GM23338 (cell line): ENCODE measurements around the gene CFAP92. TPM values are rescaled to one million over a fixed set of nuclear protein-coding genes. Genes with fewer than 3 reads are reported as not detected.
A peak's percentile ranks its signal among the peaks of the same experiment; 100 is the strongest.

Experiments used
- ATAC-seq: fragments of 200-7000 bp; cut with Tn5 transposase; 3 replicates; pipeline ENCODE4 v1.9.1; 2020
- DNase-seq: peaks from one replicate; pipeline ENCODE4 v3.0.0-alpha.2; 2015; ENCODE audit warnings: low spot score
- H2AFZ ChIP-seq: fragments of 200-600 bp; sonication (generic); 2 replicates; pipeline ENCODE4 v1.8.0; 2016; ENCODE audit warnings: antibody characterized with exemption, mild to moderate bottlenecking, moderate library complexity
- H3F3A ChIP-seq: fragments of 200-600 bp; sonication (generic); replicated peaks from 2 replicates; pipeline ENCODE4 v1.8.0; 2017; ENCODE audit warnings: antibody characterized with exemption, mixed run types, low read depth
- H3K27ac ChIP-seq: fragments of 200-600 bp; sonication (generic); 2 replicates; pipeline ENCODE4 v1.6.1; 2016; ENCODE audit warnings: low read depth
- H3K27me3 ChIP-seq: fragments of 200-600 bp; sonication (generic); 2 replicates; pipeline ENCODE4 v1.8.0; 2016; ENCODE audit warnings: mild to moderate bottlenecking, mixed run types, moderate library complexity; ENCODE audit not compliant: insufficient read depth
- H3K36me3 ChIP-seq: fragments of 200-600 bp; sonication (generic); 2 replicates; pipeline ENCODE4 v1.8.0; 2016; ENCODE audit warnings: mild to moderate bottlenecking; ENCODE audit not compliant: insufficient read depth
- H3K4me1 ChIP-seq: fragments of 200-600 bp; sonication (generic); 2 replicates; pipeline ENCODE4 v1.8.0; 2016; ENCODE audit warnings: mild to moderate bottlenecking, moderate library complexity; ENCODE audit not compliant: insufficient read depth
- H3K4me2 ChIP-seq: fragments of 200-600 bp; sonication (generic); 2 replicates; pipeline ENCODE4 v1.7.1; 2017; ENCODE audit warnings: mixed run types
- H3K4me3 ChIP-seq: fragments of 200-600 bp; sonication (generic); 2 replicates; pipeline ENCODE4 v1.6.1; 2016; ENCODE audit warnings: mixed run types
- H3K79me2 ChIP-seq: fragments of 200-600 bp; sonication (generic); replicated peaks from 2 replicates; pipeline ENCODE4 v1.8.0; 2017; ENCODE audit warnings: mild to moderate bottlenecking; ENCODE audit not compliant: insufficient read depth
- H3K9me2 ChIP-seq: fragments of 200-600 bp; sonication (generic); 2 replicates; pipeline ENCODE4 v1.8.0; 2017; ENCODE audit not compliant: insufficient read depth
- H4K20me1 ChIP-seq: fragments of 200-600 bp; sonication (generic); replicated peaks from 2 replicates; pipeline ENCODE4 v1.8.0; 2017; ENCODE audit warnings: mild to moderate bottlenecking; ENCODE audit not compliant: insufficient read depth
- H3K27ac Mint-ChIP-seq: 2 replicates; pipeline ENCODE4 v1.8.0; 2020; ENCODE audit warnings: inconsistent platforms, mild to moderate bottlenecking, moderate library complexity, mixed read lengths
- H3K27me3 Mint-ChIP-seq: 3 replicates; pipeline ENCODE4 v1.8.0; 2022; ENCODE audit warnings: low read depth, mild to moderate bottlenecking, moderate library complexity, mixed read lengths, inconsistent platforms; ENCODE audit not compliant: insufficient read depth, poor library complexity
- H3K36me3 Mint-ChIP-seq: 3 replicates; pipeline ENCODE4 v1.8.0; 2021; ENCODE audit warnings: low read depth, mild to moderate bottlenecking, inconsistent platforms, moderate library complexity, mixed read lengths
- H3K4me1 Mint-ChIP-seq: 3 replicates; pipeline ENCODE4 v1.8.0; 2020; ENCODE audit warnings: mild to moderate bottlenecking, inconsistent platforms, mixed read lengths
- H3K4me3 Mint-ChIP-seq: 3 replicates; pipeline ENCODE4 v1.8.0; 2021; ENCODE audit warnings: moderate library complexity, mild to moderate bottlenecking, inconsistent platforms, mixed read lengths
- H3K9me3 Mint-ChIP-seq: 3 replicates; pipeline ENCODE4 v1.8.0; 2020; ENCODE audit warnings: moderate library complexity, mild to moderate bottlenecking, inconsistent platforms, mixed read lengths
- JUNB ChIP-seq: IDR thresholded peaks from one replicate; pipeline ENCODE4 v1.6.1; 2016; ENCODE audit warnings: antibody characterized with exemption; ENCODE audit not compliant: unreplicated experiment
- NANOG ChIP-seq: IDR thresholded peaks from 2 replicates; pipeline ENCODE4 v1.6.1; 2016; ENCODE audit warnings: antibody characterized with exemption, borderline replicate concordance
- STAT1 ChIP-seq: IDR thresholded peaks from one replicate; pipeline ENCODE4 v1.6.1; 2016; ENCODE audit warnings: antibody characterized with exemption; ENCODE audit not compliant: unreplicated experiment
- ZNF331 ChIP-seq: fragments of 250-450 bp; sonication (Bioruptor Pico); IDR thresholded peaks from 2 replicates; pipeline ENCODE4 v1.5.0; 2020; ENCODE audit warnings: low read depth, mild to moderate bottlenecking, moderate library complexity
- ZNF462 ChIP-seq: fragments of 250-450 bp; sonication (Bioruptor Pico); IDR thresholded peaks from 2 replicates; pipeline ENCODE4 v1.5.0; 2020; ENCODE audit warnings: mild to moderate bottlenecking, moderate library complexity
- polyA plus RNA-seq: library from polyadenylated mRNA; unstranded; fragments of >200 nt; fragmentation: Nextera tagmentation; extraction: Ambion mirVana; gene quantifications from 2 replicates; pipeline ENCODE4 v1.2.1, GENCODE V29; 2016
- total RNA-seq: library from RNA; depleted of rRNA; stranded (reverse); fragments of >200 nt; shearing (Covaris generic); gene quantifications from 2 replicates; pipeline ENCODE4 v1.2.3, GENCODE V29; 2014
- TF ChIP-seq, protein P1 (sequence below), 2 experiments: fragments of 200-600 bp in 1 of 2; sonication (generic) in 1 of 2; conservative IDR thresholded peaks; 2 replicates each; pipeline versions ENCODE4 v1.5.1 to v1.6.1; 2016 to 2017; ENCODE audit warnings: antibody characterized with exemption in 2 of 2, low read depth in 2 of 2, mild to moderate bottlenecking in 2 of 2, moderate library complexity in 1 of 2

The CFAP92 gene
- total and polyA plus RNA-seq, 2 experiments from 2014 or later: 1.6 to 2.3 TPM

- DNase-seq: no peak
- H3K4me3 ChIP-seq: no peak overlapping the region
- Mint-ChIP-seq H3K9me3 (peaks cover 37% of the 10 kb centered on the region), H3K36me3 (peaks cover 10% of the 10 kb centered on the region), H3K4me3 (no peak overlapping the region), H3K27me3 (peaks cover 12% of the 10 kb centered on the region), H3K27ac (no peak overlapping the region), H3K4me1 (no peaks in the 10 kb centered on the region)
- TF ChIP-seq JUNB (no peak), NANOG (no peak), ZNF462 (no peak), ZNF331 (CRISPR knock-in tag) (no peak)
- H3F3A ChIP-seq: no peaks in the 10 kb centered on the region
- no peaks in the 10 kb centered on the region for H3K36me3 ChIP-seq
- no peaks in the 10 kb centered on the region for H4K20me1 ChIP-seq
- H3K4me2 ChIP-seq: no peak overlapping the region
- no peaks in the 10 kb centered on the region for H3K27me3 ChIP-seq
- H3K27ac ChIP-seq: no peak overlapping the region
- H3K4me1 ChIP-seq: no peaks in the 10 kb centered on the region
- no peak for ATAC-seq
- H2AFZ ChIP-seq: no peak overlapping the region
- H3K9me2 ChIP-seq: no peaks in the 10 kb centered on the region
- no peaks in the 10 kb centered on the region for H3K79me2 ChIP-seq
These were observed 37.4 kb downstream of the CFAP92 start for GRCh38 chr3:128956440-128956839.

DNA sequence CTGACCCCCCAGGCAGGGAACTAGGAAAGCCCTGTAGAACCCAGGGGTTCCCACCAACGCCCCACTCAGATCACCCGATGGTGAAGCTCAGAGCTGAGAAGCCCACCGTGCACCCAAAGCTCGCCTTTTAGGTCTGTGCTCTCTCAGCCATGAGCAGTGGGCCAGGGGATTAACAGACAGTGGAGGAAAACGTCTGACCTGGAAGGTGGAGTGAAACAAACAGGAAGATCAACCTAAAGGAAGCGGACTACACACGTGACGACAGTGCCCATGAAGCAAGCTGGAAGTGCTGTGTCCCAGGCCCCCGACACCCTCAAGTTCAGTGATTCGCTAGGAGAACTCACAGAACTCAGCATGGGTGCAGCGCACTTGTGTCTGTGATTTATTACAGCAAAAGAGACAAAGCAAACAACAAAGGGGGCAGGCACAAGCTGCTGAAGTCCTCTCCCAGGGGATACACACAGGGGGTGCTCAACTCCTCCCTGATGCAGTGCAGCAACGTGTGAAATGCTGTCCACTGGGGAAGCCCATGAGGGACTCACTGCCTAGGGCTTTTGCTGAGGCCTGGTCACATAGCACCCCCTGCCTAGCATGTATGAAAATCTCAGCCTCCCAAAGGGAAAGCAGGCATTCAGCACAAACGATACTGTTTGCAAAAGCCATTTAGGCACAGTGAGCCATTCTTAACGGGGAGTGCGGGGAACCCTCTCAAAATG, 43.5 kb downstream of the CFAP92 start:
- peak; percentile 85 for ATAC-seq

More for the DNA sequence above, 43.5 kb downstream of the CFAP92 start:
- TF ChIP-seq, protein P1, sequence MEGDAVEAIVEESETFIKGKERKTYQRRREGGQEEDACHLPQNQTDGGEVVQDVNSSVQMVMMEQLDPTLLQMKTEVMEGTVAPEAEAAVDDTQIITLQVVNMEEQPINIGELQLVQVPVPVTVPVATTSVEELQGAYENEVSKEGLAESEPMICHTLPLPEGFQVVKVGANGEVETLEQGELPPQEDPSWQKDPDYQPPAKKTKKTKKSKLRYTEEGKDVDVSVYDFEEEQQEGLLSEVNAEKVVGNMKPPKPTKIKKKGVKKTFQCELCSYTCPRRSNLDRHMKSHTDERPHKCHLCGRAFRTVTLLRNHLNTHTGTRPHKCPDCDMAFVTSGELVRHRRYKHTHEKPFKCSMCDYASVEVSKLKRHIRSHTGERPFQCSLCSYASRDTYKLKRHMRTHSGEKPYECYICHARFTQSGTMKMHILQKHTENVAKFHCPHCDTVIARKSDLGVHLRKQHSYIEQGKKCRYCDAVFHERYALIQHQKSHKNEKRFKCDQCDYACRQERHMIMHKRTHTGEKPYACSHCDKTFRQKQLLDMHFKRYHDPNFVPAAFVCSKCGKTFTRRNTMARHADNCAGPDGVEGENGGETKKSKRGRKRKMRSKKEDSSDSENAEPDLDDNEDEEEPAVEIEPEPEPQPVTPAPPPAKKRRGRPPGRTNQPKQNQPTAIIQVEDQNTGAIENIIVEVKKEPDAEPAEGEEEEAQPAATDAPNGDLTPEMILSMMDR (conservative IDR thresholded peaks at IDR 0.05; ENCODE audit: low read depth in 2 of 2): peak; percentile 27 to 58
- TF ChIP-seq STAT1: no peak
- no peaks in the 10 kb centered on the region for H4K20me1 ChIP-seq
- peak overlapping the region; percentile 89 for H2AFZ ChIP-seq
- H3K36me3 Mint-ChIP-seq: peaks cover 8% of the 10 kb centered on the region; the same call in 2 of the 3 replicates
- H3K27me3 ChIP-seq: no peaks in the 10 kb centered on the region
- H3K4me2 ChIP-seq: no peak overlapping the region
- H3K27ac ChIP-seq: no peak overlapping the region
- H3K36me3 ChIP-seq: no peaks in the 10 kb centered on the region
- no peaks in the 10 kb centered on the region for H3K9me2 ChIP-seq
- H3K27ac Mint-ChIP-seq: no peak overlapping the region
- peaks cover 6% of the 10 kb centered on the region for H3K27me3 Mint-ChIP-seq
- H3K4me3 ChIP-seq: no peak overlapping the region
- no peaks in the 10 kb centered on the region for H3F3A ChIP-seq
- H3K79me2 ChIP-seq: no peaks in the 10 kb centered on the region
- H3K4me3 Mint-ChIP-seq: no peak overlapping the region
- peak; percentile 50 for DNase-seq
- no peaks in the 10 kb centered on the region for H3K4me1 ChIP-seq
- no peaks in the 10 kb centered on the region; the same call in 2 of the 3 replicates for H3K4me1 Mint-ChIP-seq
- H3K9me3 Mint-ChIP-seq: peaks cover 25% of the 10 kb centered on the region
